ENCODE results near the gene PLPPR3. TPM values are rescaled to one million over a fixed set of nuclear protein-coding genes. Genes with fewer than 3 reads are reported as not detected.
"Not testable (repeated sequence)": the region's sequence is repeated elsewhere in the genome, so short reads cannot be mapped to it uniquely, and the experiment has no call there.

PLPPR3 gene
- total RNA-seq, 1 experiment from 2014 or later, result not detected

- DNase-seq (ENCODE audit: unreplicated experiment), result peak; percentile 51
- peaks cover 7% of the 10 kb centered on the region for H3K9me3 Mint-ChIP-seq (ENCODE audit: unreplicated experiment)
- ChIA-PET CTCF (interaction anchor here (0.7 kb wide), 1 partner anchor 35 kb away, joined by 3 read pairs; no protein-coding TSS in a partner anchor), POLR2A (interaction anchor here (1.3 kb wide), 1 partner anchor 140 kb away, joined by 4 read pairs; the partner anchor contains the start of gene WDR18)
- no TSS peak for BruUV-seq (replicated peaks)
- no peak for TF ChIP-seq CTCF (IDR thresholded peaks at IDR 0.05; ENCODE audit: unreplicated experiment)
- intact Hi-C loops (cut with micrococcal nuclease), result no loop called here
- peak overlapping the region; percentile 59 for H3K4me3 Mint-ChIP-seq (ENCODE audit: unreplicated experiment)
- H3K27ac Mint-ChIP-seq (ENCODE audit: low read depth, unreplicated experiment), result no peak overlapping the region
- no peaks in the 10 kb centered on the region for H3K36me3 Mint-ChIP-seq (ENCODE audit: insufficient read depth, unreplicated experiment)
- H3K4me1 Mint-ChIP-seq (ENCODE audit: insufficient read depth, unreplicated experiment), result peaks cover 12% of the 10 kb centered on the region
- H3K27me3 Mint-ChIP-seq (ENCODE audit: insufficient read depth, unreplicated experiment), result peaks cover 23% of the 10 kb centered on the region
These were observed 22.8 kb upstream of the PLPPR3 start for GRCh38 chr19:844546-844971.

GRCh38 chr19:843836-844545 is 22.2 kb upstream of the PLPPR3 start:
- TF ChIP-seq CTCF (IDR thresholded peaks at IDR 0.05; ENCODE audit: unreplicated experiment), result no peak
- no TSS peak for BruUV-seq (replicated peaks)
- peaks cover 23% of the 10 kb centered on the region for H3K27me3 Mint-ChIP-seq (ENCODE audit: insufficient read depth, unreplicated experiment)
- intact Hi-C loops (cut with micrococcal nuclease), result no loop called here
- H3K36me3 Mint-ChIP-seq (ENCODE audit: insufficient read depth, unreplicated experiment), result no peaks in the 10 kb centered on the region
- DNase-seq (ENCODE audit: unreplicated experiment), result no peak
- ChIA-PET CTCF (no interaction called here), POLR2A (interaction anchor here (0.7 kb wide), 1 partner anchor 25 kb away, joined by 3 read pairs; no protein-coding TSS in a partner anchor)
- peak overlapping the region; percentile 59 for H3K4me3 Mint-ChIP-seq (ENCODE audit: unreplicated experiment)
- H3K27ac Mint-ChIP-seq (ENCODE audit: low read depth, unreplicated experiment), result no peak overlapping the region
- H3K4me1 Mint-ChIP-seq (ENCODE audit: insufficient read depth, unreplicated experiment), result peaks cover 12% of the 10 kb centered on the region
- peaks cover 7% of the 10 kb centered on the region for H3K9me3 Mint-ChIP-seq (ENCODE audit: unreplicated experiment)

- POLR2A ChIA-PET, result interaction anchor here (0.7 kb wide), 1 partner anchor 25 kb away, joined by 3 read pairs; no protein-coding TSS in a partner anchor
- TF ChIP-seq CTCF (IDR thresholded peaks at IDR 0.05; ENCODE audit: unreplicated experiment), result no peak
These were observed 21.6 kb upstream of the PLPPR3 start for GRCh38 chr19:843180-843835.

GRCh38 chr19:842802-843179 is 21.0 kb upstream of the PLPPR3 start:
- BruUV-seq (replicated peaks); H3K36me3 Mint-ChIP-seq (ENCODE audit: insufficient read depth, unreplicated experiment); H3K4me3 Mint-ChIP-seq (ENCODE audit: unreplicated experiment); POLR2A ChIA-PET; intact Hi-C loops (cut with micrococcal nuclease); H3K27ac Mint-ChIP-seq (ENCODE audit: low read depth, unreplicated experiment); DNase-seq (ENCODE audit: unreplicated experiment); H3K9me3 Mint-ChIP-seq (ENCODE audit: unreplicated experiment): not testable (repeated sequence)
- CTCF ChIA-PET, result interaction anchor here (0.6 to 0.8 kb wide), 3 partner anchors 50 to 115 kb away, joined by 3 to 4 read pairs (median 3); partner anchors contain the start of genes MED16 and RNU6-9
- Mint-ChIP-seq H3K4me1 (ENCODE audit: insufficient read depth, unreplicated experiment) (peaks cover 12% of the 10 kb centered on the region), H3K27me3 (ENCODE audit: insufficient read depth, unreplicated experiment) (peaks cover 22% of the 10 kb centered on the region)

More at GRCh38 chr19:843180-843835, 21.6 kb upstream of the PLPPR3 start:
- Mint-ChIP-seq H3K27me3 (ENCODE audit: insufficient read depth, unreplicated experiment) (peaks cover 23% of the 10 kb centered on the region), H3K9me3 (ENCODE audit: unreplicated experiment) (peaks cover 7% of the 10 kb centered on the region), H3K27ac (ENCODE audit: low read depth, unreplicated experiment) (no peak overlapping the region), H3K4me3 (ENCODE audit: unreplicated experiment) (peak overlapping the region; percentile 59), H3K4me1 (ENCODE audit: insufficient read depth, unreplicated experiment) (peaks cover 12% of the 10 kb centered on the region), H3K36me3 (ENCODE audit: insufficient read depth, unreplicated experiment) (no peaks in the 10 kb centered on the region)
- intact Hi-C loops (cut with micrococcal nuclease), result no loop called here
- DNase-seq (ENCODE audit: unreplicated experiment), result peak; percentile 33
- BruUV-seq (replicated peaks), result no TSS peak
- CTCF ChIA-PET, result interaction anchor here (0.6 to 0.8 kb wide), 3 partner anchors 50 to 115 kb away, joined by 3 to 4 read pairs (median 3); partner anchors contain the start of genes MED16 and RNU6-9
